Measurements from ENCODE around the gene FOXP1. TPM values are rescaled to one million over a fixed set of nuclear protein-coding genes. Genes with fewer than 3 reads are reported as not detected.
A peak's percentile ranks its signal among the peaks of the same experiment; 100 is the strongest.

The FOXP1 gene
- total RNA-seq, 1 donor from 2014 or later, result 107 TPM

- H3K36me3 ChIP-seq (ENCODE audit: insufficient read depth, low read length), result peaks cover 3% of the 10 kb centered on the region
- H3K4me1 ChIP-seq (ENCODE audit: insufficient read depth, low read length), result peaks cover 36% of the 10 kb centered on the region
- H3K27ac ChIP-seq (ENCODE audit: low read depth, low read length), result no peak overlapping the region
- no peaks in the 10 kb centered on the region for H3K27me3 Mint-ChIP-seq (ENCODE audit: low read depth, unreplicated experiment)
- no peak overlapping the region for H3K27ac Mint-ChIP-seq (ENCODE audit: unreplicated experiment)
- H3K4me3 ChIP-seq (ENCODE audit: insufficient read depth, low read depth, low read length), result no peak overlapping the region
- TF ChIP-seq, protein P1, sequence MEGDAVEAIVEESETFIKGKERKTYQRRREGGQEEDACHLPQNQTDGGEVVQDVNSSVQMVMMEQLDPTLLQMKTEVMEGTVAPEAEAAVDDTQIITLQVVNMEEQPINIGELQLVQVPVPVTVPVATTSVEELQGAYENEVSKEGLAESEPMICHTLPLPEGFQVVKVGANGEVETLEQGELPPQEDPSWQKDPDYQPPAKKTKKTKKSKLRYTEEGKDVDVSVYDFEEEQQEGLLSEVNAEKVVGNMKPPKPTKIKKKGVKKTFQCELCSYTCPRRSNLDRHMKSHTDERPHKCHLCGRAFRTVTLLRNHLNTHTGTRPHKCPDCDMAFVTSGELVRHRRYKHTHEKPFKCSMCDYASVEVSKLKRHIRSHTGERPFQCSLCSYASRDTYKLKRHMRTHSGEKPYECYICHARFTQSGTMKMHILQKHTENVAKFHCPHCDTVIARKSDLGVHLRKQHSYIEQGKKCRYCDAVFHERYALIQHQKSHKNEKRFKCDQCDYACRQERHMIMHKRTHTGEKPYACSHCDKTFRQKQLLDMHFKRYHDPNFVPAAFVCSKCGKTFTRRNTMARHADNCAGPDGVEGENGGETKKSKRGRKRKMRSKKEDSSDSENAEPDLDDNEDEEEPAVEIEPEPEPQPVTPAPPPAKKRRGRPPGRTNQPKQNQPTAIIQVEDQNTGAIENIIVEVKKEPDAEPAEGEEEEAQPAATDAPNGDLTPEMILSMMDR (IDR thresholded peaks at IDR 0.05; ENCODE audit: insufficient read depth, low read depth, low read length), result no peak
- TF ChIP-seq EZH2 (IDR thresholded peaks at IDR 0.05; ENCODE audit: insufficient read depth, low read length), result no peak
- DNase-seq (ENCODE audit: low read depth), result no peak
- FAIRE-seq, result no peak
- H3K27me3 ChIP-seq (ENCODE audit: insufficient read depth, low read length), result no peaks in the 10 kb centered on the region
- H3K4me2 ChIP-seq (ENCODE audit: low read length), result no peak overlapping the region
- H3K36me3 Mint-ChIP-seq (ENCODE audit: low read depth, unreplicated experiment), result peaks cover 12% of the 10 kb centered on the region
- no peaks in the 10 kb centered on the region for H3K9me3 ChIP-seq (ENCODE audit: insufficient read depth, low read depth, low read length)
- no peak overlapping the region for H3K9ac ChIP-seq (ENCODE audit: low read length)
- no peak overlapping the region for H2AFZ ChIP-seq (ENCODE audit: low read depth, low read length)
- no peaks in the 10 kb centered on the region for H4K20me1 ChIP-seq (ENCODE audit: insufficient read depth, low read length)
- peaks cover 60% of the 10 kb centered on the region for H3K4me1 Mint-ChIP-seq (ENCODE audit: low read depth, unreplicated experiment)
- peaks cover 92% of the 10 kb centered on the region for H3K79me2 ChIP-seq (ENCODE audit: insufficient read depth, low read length)
- H3K4me3 Mint-ChIP-seq (ENCODE audit: unreplicated experiment), result no peak overlapping the region
- no peaks in the 10 kb centered on the region for H3K9me3 Mint-ChIP-seq (ENCODE audit: unreplicated experiment)
Measured at GRCh38 chr3:71525391-71525790, 58.1 kb downstream of the FOXP1 start.

- Histone ChIP-seq H3K9me3 (ENCODE audit: insufficient read depth, low read depth, low read length) (no peaks in the 10 kb centered on the region), H3K27me3 (ENCODE audit: insufficient read depth, low read length) (no peaks in the 10 kb centered on the region), H3K4me3 (ENCODE audit: insufficient read depth, low read depth, low read length) (no peak overlapping the region), H3K36me3 (ENCODE audit: insufficient read depth, low read length) (peaks cover 3% of the 10 kb centered on the region), H3K27ac (ENCODE audit: low read depth, low read length) (no peak overlapping the region), H2AFZ (ENCODE audit: low read depth, low read length) (no peak overlapping the region), H4K20me1 (ENCODE audit: insufficient read depth, low read length) (no peaks in the 10 kb centered on the region), H3K9ac (ENCODE audit: low read length) (no peak overlapping the region), H3K4me2 (ENCODE audit: low read length) (no peak overlapping the region), H3K79me2 (ENCODE audit: insufficient read depth, low read length) (peaks cover 92% of the 10 kb centered on the region), H3K4me1 (ENCODE audit: insufficient read depth, low read length) (peaks cover 39% of the 10 kb centered on the region)
- FAIRE-seq (no peak), DNase-seq (ENCODE audit: low read depth) (no peak)
- Mint-ChIP-seq H3K4me1 (ENCODE audit: low read depth, unreplicated experiment) (peaks cover 67% of the 10 kb centered on the region), H3K27ac (ENCODE audit: unreplicated experiment) (peak overlapping the region; percentile 56), H3K36me3 (ENCODE audit: low read depth, unreplicated experiment) (peaks cover 12% of the 10 kb centered on the region), H3K27me3 (ENCODE audit: low read depth, unreplicated experiment) (no peaks in the 10 kb centered on the region), H3K9me3 (ENCODE audit: unreplicated experiment) (no peaks in the 10 kb centered on the region), H3K4me3 (ENCODE audit: unreplicated experiment) (no peak overlapping the region)
- no peak for TF ChIP-seq EZH2 (IDR thresholded peaks at IDR 0.05; ENCODE audit: insufficient read depth, low read length)
- TF ChIP-seq, protein P1 (IDR thresholded peaks at IDR 0.05; ENCODE audit: insufficient read depth, low read depth, low read length), result no peak
Measured at GRCh38 chr3:71524672-71525071, 58.9 kb downstream of the FOXP1 start.

DNA sequence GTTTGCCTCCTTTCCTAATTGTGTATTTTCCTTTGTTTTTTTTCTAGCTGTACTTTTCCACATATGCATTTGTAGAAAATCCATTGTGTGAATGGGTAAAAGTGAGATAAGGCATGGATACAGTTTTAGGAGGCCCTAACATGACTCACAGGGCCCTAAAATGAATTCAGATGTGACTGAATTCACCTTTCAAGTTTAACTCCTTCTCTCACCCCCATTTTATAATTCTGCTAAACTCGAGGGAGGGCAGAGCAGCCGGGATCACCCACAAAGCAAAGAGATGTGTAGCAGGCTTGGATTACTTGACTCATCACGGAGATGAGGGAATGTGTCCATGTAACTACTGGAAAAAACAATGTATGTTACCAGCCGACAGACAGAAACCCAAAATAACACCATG lies 59.9 kb downstream of the FOXP1 start:
- H3K9me3 Mint-ChIP-seq (ENCODE audit: unreplicated experiment), result no peaks in the 10 kb centered on the region
- TF ChIP-seq EZH2 (IDR thresholded peaks at IDR 0.05; ENCODE audit: insufficient read depth, low read length), result no peak
- TF ChIP-seq, protein P1 (IDR thresholded peaks at IDR 0.05; ENCODE audit: insufficient read depth, low read depth, low read length), result no peak
- Histone ChIP-seq H3K4me2 (ENCODE audit: low read length) (peak overlapping the region; percentile 40), H3K27ac (ENCODE audit: low read depth, low read length) (peak overlapping the region; percentile 61), H3K9me3 (ENCODE audit: insufficient read depth, low read depth, low read length) (no peaks in the 10 kb centered on the region), H3K27me3 (ENCODE audit: insufficient read depth, low read length) (no peaks in the 10 kb centered on the region), H3K4me3 (ENCODE audit: insufficient read depth, low read depth, low read length) (no peak overlapping the region), H3K4me1 (ENCODE audit: insufficient read depth, low read length) (peaks cover 35% of the 10 kb centered on the region), H3K79me2 (ENCODE audit: insufficient read depth, low read length) (peaks cover 94% of the 10 kb centered on the region), H3K9ac (ENCODE audit: low read length) (peak overlapping the region; percentile 36), H3K36me3 (ENCODE audit: insufficient read depth, low read length) (peaks cover 3% of the 10 kb centered on the region), H4K20me1 (ENCODE audit: insufficient read depth, low read length) (no peaks in the 10 kb centered on the region), H2AFZ (ENCODE audit: low read depth, low read length) (no peak overlapping the region)
- peak overlapping the region; percentile 10 for H3K4me3 Mint-ChIP-seq (ENCODE audit: unreplicated experiment)
- H3K36me3 Mint-ChIP-seq (ENCODE audit: low read depth, unreplicated experiment), result peaks cover 10% of the 10 kb centered on the region
- H3K4me1 Mint-ChIP-seq (ENCODE audit: low read depth, unreplicated experiment), result peaks cover 67% of the 10 kb centered on the region
- FAIRE-seq (no peak), DNase-seq (ENCODE audit: low read depth) (peak; percentile 61)
- H3K27ac Mint-ChIP-seq (ENCODE audit: unreplicated experiment), result peak overlapping the region; percentile 77
- no peaks in the 10 kb centered on the region for H3K27me3 Mint-ChIP-seq (ENCODE audit: low read depth, unreplicated experiment)

All from astrocyte (in vitro differentiated cells and primary cell).